ENCODE measurements around the gene KRTAP19-8.

- TF ChIP-seq CTCF (optimal IDR thresholded peaks at IDR 0.05 in 1 of 3, IDR thresholded peaks at IDR 0.05 in 1 of 3, conservative IDR thresholded peaks at IDR 0.05 in 1 of 3; ENCODE audit: extremely low read depth in 1 of 3, insufficient read depth in 2 of 3, low read length in 3 of 3), result no peak
- TF ChIP-seq EZH2 (IDR thresholded peaks at IDR 0.05; ENCODE audit: low read length), result no peak
These were observed 20.0 kb downstream of the KRTAP19-8 start for GRCh38 chr21:31018232-31018631.
